ENCODE measurements around the gene CCL27.

Gene CCL27

GRCh38 chr9:34624475-34625185 is 37.8 kb downstream of the CCL27 start:
- no peak for DNase-seq

- DNase-seq = no peak
Measured at GRCh38 chr9:34623374-34624235, 38.9 kb downstream of the CCL27 start.

- peak; percentile 84 to 95 for DNase-seq
Measured at GRCh38 chr9:34620061-34620994, 42.1 kb downstream of the CCL27 start, which contains the start of gene DCTN3. Gene DCTN3 (minus strand): TSS chr9:34620495. CDS start chr9:34620464, 31 bp downstream.

- no peak for DNase-seq
Measured at GRCh38 chr9:34615132-34615531, 47.3 kb downstream of the CCL27 start.

- peak; percentile 46 to 78 for DNase-seq
Measured at GRCh38 chr9:34612788-34613390, 49.6 kb downstream of the CCL27 start.

Measured in NCI-H524 (cell line).